C4-2B (cell line): ENCODE measurements around the gene THSD1.
"Not testable (repeated sequence)": the region's sequence is repeated elsewhere in the genome, so short reads cannot be mapped to it uniquely, and the experiment has no call there.

Experiments used
- H3K27ac ChIP-seq: fragments of 450-650 bp; 2 replicates; pipeline ENCODE4 v1.5.1; 2017
- ZFX ChIP-seq: fragments of 450-650 bp; IDR thresholded peaks from 2 replicates; pipeline ENCODE4 v1.6.1; 2017
- TF ChIP-seq, protein P1 (sequence below): fragments of 450-650 bp; conservative IDR thresholded peaks from 2 replicates; pipeline ENCODE4 v1.5.1; 2017; ENCODE audit warnings: mild to moderate bottlenecking

THSD1 gene

GRCh38 chr13:52348983-52349780 lies 56.8 kb downstream of the THSD1 start:
- TF ChIP-seq ZFX: no peak
- TF ChIP-seq, protein P1, sequence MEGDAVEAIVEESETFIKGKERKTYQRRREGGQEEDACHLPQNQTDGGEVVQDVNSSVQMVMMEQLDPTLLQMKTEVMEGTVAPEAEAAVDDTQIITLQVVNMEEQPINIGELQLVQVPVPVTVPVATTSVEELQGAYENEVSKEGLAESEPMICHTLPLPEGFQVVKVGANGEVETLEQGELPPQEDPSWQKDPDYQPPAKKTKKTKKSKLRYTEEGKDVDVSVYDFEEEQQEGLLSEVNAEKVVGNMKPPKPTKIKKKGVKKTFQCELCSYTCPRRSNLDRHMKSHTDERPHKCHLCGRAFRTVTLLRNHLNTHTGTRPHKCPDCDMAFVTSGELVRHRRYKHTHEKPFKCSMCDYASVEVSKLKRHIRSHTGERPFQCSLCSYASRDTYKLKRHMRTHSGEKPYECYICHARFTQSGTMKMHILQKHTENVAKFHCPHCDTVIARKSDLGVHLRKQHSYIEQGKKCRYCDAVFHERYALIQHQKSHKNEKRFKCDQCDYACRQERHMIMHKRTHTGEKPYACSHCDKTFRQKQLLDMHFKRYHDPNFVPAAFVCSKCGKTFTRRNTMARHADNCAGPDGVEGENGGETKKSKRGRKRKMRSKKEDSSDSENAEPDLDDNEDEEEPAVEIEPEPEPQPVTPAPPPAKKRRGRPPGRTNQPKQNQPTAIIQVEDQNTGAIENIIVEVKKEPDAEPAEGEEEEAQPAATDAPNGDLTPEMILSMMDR: no peak
- H3K27ac ChIP-seq: no peak overlapping the region

DNA sequence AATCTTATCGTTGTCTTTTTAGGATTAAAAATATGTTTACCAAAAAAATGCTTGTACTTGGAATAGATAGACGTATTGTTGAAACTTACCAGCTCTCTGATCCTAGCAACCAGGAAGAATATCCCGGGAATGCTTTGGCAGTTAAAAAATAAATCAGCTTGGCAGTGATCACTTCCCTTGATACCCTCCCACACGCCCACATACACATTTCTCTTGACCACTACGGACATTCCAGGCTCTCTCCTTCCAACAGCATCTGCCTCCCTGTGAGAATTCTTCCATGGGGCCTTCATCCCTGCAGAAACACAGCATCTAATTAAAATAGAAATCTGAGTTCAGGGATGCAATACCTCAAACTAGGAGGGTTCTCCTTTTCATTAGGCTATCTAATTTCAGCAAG lies 57.9 kb downstream of the THSD1 start:
- no peak overlapping the region for H3K27ac ChIP-seq
- TF ChIP-seq ZFX: no peak
- TF ChIP-seq, protein P1: no peak

GRCh38 chr13:52345631-52346251 lies 60.2 kb downstream of the THSD1 start:
- no peak for TF ChIP-seq ZFX
- TF ChIP-seq, protein P1: no peak
- H3K27ac ChIP-seq: no peak overlapping the region

- no peak overlapping the region for H3K27ac ChIP-seq
- no peak for TF ChIP-seq ZFX
- TF ChIP-seq, protein P1: no peak
Observed at GRCh38 chr13:52345048-52345447, 60.9 kb downstream of the THSD1 start.

DNA sequence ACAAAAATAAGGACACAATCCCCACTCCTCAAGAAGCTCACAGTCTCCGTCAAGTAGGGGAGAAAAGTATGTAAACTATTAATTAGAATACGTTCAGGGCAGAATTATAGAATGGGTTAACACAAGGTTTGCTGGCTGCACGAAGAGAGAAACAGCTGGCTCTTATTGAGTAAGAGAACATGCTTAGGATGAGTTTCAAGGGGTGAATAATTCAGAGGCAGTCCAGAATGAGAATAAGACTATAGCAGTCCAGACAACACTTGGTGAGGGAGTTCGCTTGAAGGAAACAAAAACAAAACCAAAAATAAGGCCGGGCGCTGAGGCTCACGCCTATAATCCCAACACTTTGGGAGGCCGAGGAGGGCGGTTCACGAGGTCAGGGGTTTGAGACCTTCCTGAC lies 61.9 kb downstream of the THSD1 start:
- TF ChIP-seq, protein P1: no peak
- TF ChIP-seq ZFX: no peak
- no peak overlapping the region for H3K27ac ChIP-seq

DNA sequence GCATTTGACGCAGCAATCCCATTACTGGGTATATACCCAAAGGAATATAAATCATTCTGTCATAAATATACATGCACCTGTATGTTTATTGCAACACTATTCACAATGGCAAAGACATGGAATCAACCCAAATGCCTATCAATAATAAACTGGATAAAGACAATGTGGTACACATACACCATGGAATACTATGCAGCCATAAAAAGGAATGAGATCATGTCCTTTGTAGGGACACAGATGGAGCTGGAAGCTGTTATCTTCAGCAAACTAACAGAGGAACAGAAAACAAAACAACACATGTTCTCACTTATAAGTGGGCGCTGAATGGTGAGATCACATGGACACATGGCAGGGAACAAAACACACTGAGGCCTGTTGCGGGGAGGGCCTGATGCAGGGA lies 63.8 kb downstream of the THSD1 start:
- H3K27ac ChIP-seq: not testable (repeated sequence)

DNA sequence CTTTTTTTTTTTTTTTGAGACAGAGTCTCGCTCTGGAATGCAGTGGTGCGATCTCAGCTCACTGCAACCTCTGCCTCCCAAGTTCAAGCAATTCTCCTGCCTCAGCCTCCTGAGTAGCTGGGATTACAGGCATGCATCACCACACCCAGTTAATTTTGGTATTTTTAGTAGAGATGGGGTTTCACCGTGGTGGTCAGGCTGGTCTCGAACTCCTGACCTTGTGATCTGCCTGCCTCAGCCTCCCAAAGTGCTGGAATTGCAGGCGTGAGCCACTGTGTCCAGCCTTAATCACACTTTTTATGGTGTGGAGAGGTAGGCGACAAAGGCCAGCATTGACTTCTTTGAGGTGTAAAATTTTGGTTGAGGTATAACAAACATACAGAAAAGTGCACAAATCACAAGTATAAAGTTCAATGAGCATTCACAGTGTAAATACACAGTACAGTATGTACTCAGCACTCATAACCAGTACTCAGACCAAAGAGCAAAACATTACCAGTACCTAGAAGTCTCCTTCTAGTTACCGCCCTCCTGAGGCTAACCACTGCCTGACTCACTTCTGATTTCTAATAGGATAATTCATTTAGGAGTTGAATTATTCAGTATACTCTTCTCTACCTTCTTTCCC lies 68.0 kb downstream of the THSD1 start:
- H3K27ac ChIP-seq: not testable (repeated sequence)

DNA sequence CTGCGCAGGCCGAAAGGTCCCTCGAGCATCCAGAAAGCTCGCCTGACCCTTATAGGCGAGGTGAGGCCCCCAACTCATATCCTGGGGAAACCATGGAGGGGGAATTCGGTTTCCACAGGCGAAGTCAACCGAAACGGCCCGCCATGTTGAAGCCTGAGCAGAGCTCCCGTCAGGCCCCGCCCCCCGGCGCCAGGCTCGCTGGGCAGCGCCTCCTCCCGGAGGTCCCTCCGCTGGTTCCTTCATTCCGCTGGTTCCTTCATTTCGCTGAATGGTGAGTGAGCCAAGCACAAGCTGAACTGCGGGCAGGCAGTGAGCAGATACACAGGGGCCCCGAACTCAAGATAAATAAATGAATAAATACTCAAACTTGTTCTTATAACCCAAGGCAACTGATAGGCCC lies 71.9 kb downstream of the THSD1 start:
- not testable (repeated sequence) for H3K27ac ChIP-seq

DNA sequence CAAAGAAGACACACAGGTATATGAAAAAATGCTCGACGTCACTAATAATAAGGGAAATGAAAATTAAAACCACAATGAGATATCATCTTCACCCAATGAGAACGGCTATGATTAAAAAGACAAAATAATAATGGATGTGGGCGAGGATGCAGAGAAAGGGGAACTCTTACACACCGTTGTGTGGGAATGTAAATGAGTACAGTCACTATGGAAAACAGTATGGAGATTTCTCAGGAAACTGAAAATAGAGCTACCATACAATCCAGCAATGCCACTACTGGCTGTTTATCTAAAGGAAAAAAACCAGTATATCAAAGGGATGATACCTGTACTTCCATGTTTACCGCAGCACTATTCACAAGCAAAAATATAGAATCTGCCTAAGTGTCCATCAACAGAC lies 74.1 kb downstream of the THSD1 start:
- H3K27ac ChIP-seq: not testable (repeated sequence)
